Right lobe of liver (tissue), 6 donors: Measurements from ENCODE around the gene HHATL. TPM values are rescaled to one million over a fixed set of nuclear protein-coding genes. Genes with fewer than 3 reads are reported as not detected.

Experiments used
- ATAC-seq, 4 donors: fragments of 200-7000 bp; cut with Tn5 transposase; one replicate each; pipeline ENCODE4 v1.9.1; 2020; ENCODE audit warnings: mild to moderate bottlenecking in 4 of 4, moderate library complexity in 4 of 4
- DNase-seq, 3 donors: peaks; one replicate each; pipeline ENCODE4 v3.0.0-alpha.2; 2020
- H3K27ac ChIP-seq, 3 donors: fragments of 200-600 bp; one replicate each; pipeline ENCODE4 v1.8.0; 2022
- H3K27me3 ChIP-seq, 2 donors: fragments of 200-600 bp; one replicate each; pipeline ENCODE4 v1.8.0; 2022
- H3K36me3 ChIP-seq, 4 donors: fragments of 200-600 bp; sonication (generic) in 1 of 4; one replicate each; pipeline versions ENCODE4 v1.5.1 to v1.8.0; 2017 to 2022; ENCODE audit warnings: control low read depth in 1 of 4
- H3K4me1 ChIP-seq, 4 donors: fragments of 200-600 bp; sonication (generic) in 1 of 4; one replicate each; pipeline versions ENCODE4 v1.5.1 to v1.8.0; 2017 to 2022; ENCODE audit warnings: control low read depth in 1 of 4
- H3K4me3 ChIP-seq, 3 donors: fragments of 200-600 bp; one replicate each; pipeline ENCODE4 v1.8.0; 2022
- H3K9me3 ChIP-seq, 4 donors: fragments of 200-600 bp; sonication (generic) in 1 of 4; one replicate each; pipeline versions ENCODE4 v1.5.1 to v1.8.0; 2017 to 2022; ENCODE audit warnings: control low read depth in 1 of 4
- CTCF ChIP-seq, 4 donors: fragments of 200-600 bp in 3 of 4; fragments of 450-650 bp in 1 of 4; IDR thresholded peaks; one replicate each; pipeline versions ENCODE4 v1.5.1 to v1.8.0; 2016 to 2022; ENCODE audit warnings: antibody characterized with exemption in 4 of 4, mild to moderate bottlenecking in 2 of 4
- POLR2A ChIP-seq: fragments of 450-650 bp; IDR thresholded peaks from one replicate; pipeline ENCODE4 v1.6.1; 2017; ENCODE audit warnings: antibody characterized with exemption, mild to moderate bottlenecking
- WGBS: methylation state at CpG from one replicate; pipeline ENCODE4 v1.1.6; 2018; ENCODE audit warnings: low coverage, low lambda C conversion rate; ENCODE audit not compliant: insufficient coverage; ENCODE audit errors: missing lambda C conversion rate; 5-methylcytosine and 5-hydroxymethylcytosine counted together
- intact Hi-C, 2 donors: fragments of 100-400 bp; cut with DNase I; formaldehyde crosslinking; loops; one replicate each; pipeline versions ENCODE4 v1.11.2 to v1.14.1; 2022
- total RNA-seq, 6 experiments: library from RNA; depleted of rRNA in 2 of 6; stranded (reverse); fragments of >200 nt in 2 of 6; fragmentation: NEBNext Ultra II Directional in 3 of 6; extraction: Animal tissue kit (Norgen Biotek cat#: 25700) in 3 of 6; gene quantifications; one replicate each; pipeline versions ENCODE4 v1.1.0 to v1.2.4, GENCODE V29; 2016 to 2023
- donor health status: DM: no; HTN: yes; CAD: no.
- donor health status: DM: no; HTN: no; CAD: no.
- donor health status: DM: no; HTN: no; CAD: no.
- donor health status: DM: no; HTN: yes; CAD: no.
- donor health status: DM: no; HTN: yes; CAD: no.

HHATL gene
- total RNA-seq, 6 experiments from 2014 or later, result 0.29 to 1.0 (median 0.60) TPM; not detected in 3

GRCh38 chr3:42659451-42660130 lies 43.0 kb downstream of the HHATL start:
- Histone ChIP-seq H3K9me3 (no peaks in the 10 kb centered on the region), H3K27me3 (no peaks in the 10 kb centered on the region), H3K4me1 (no peaks in the 10 kb centered on the region), H3K4me3 (no peak overlapping the region), H3K27ac (no peak overlapping the region), H3K36me3 (no peaks in the 10 kb centered on the region)
- DNase-seq (no peak), ATAC-seq (no peak)
- TF ChIP-seq CTCF (IDR thresholded peaks at IDR 0.05) (no peak), POLR2A (no peak)
- 88% methylated on average over 8 of the region's 25 CpGs for whole genome bisulfite sequencing
- intact Hi-C loops, result no loop called here

DNA sequence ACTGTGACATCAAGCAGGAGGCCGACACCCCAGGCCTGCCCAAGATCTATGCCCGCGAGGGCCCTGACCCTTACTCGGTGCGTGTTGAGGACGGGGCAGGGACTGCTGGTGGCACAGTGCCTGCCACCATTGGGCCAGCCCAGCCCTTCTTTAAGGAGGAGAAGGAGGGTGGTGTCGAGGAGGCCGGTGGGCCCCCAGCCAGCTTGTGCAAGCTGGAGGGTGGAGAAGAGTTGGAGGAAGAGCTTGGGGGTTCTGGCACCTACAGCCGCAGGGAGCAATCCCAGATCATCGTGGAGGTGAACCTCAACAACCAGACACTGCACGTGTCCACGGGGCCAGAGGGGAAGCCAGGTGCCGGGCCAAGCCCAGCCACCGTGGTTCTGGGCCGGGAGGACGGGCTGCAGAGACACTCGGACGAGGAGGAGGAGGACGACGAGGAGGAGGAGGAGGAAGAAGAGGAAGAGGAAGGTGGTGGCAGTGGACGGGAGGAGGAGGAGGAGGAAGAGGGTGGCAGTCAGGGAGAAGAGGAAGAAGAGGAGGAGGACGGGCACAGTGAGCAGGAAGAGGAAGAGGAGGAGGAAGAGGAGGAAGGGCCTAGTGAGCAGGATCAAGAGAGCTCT lies 43.7 kb downstream of the HHATL start:
- no peaks in the 10 kb centered on the region for H3K27me3 ChIP-seq
- peaks cover 0 to under 1% (median 0%) of the 10 kb centered on the region in 4 donors for H3K4me1 ChIP-seq
- no peak for ATAC-seq
- DNase-seq, result no peak
- intact Hi-C loops, result no loop called here
- TF ChIP-seq CTCF (IDR thresholded peaks at IDR 0.05) (no peak), POLR2A (no peak)
- H3K4me3 ChIP-seq, result no peak overlapping the region
- H3K9me3 ChIP-seq, result no peaks in the 10 kb centered on the region
- no peaks in the 10 kb centered on the region for H3K36me3 ChIP-seq
- 63% methylated on average over 14 of the region's 22 CpGs for WGBS
- no peak overlapping the region for H3K27ac ChIP-seq

GRCh38 chr3:42658091-42658770 lies 44.4 kb downstream of the HHATL start:
- no CpG with 5 or more reads among the region's 34 CpGs for WGBS
- Histone ChIP-seq H3K27me3 (no peaks in the 10 kb centered on the region), H3K36me3 (no peaks in the 10 kb centered on the region), H3K4me3 (no peak overlapping the region), H3K9me3 (no peaks in the 10 kb centered on the region), H3K27ac (no peak overlapping the region), H3K4me1 (peaks cover 0 to 7% (median 3%) of the 10 kb centered on the region in 4 donors)
- DNase-seq, result no peak
- intact Hi-C loops, result no loop called here
- ATAC-seq, result no peak
- TF ChIP-seq POLR2A (no peak), CTCF (IDR thresholded peaks at IDR 0.05) (no peak)

GRCh38 chr3:42657675-42658074 lies 44.9 kb downstream of the HHATL start:
- intact Hi-C loops, result no loop called here
- Histone ChIP-seq H3K27me3 (no peaks in the 10 kb centered on the region), H3K36me3 (no peaks in the 10 kb centered on the region), H3K27ac (no peak overlapping the region), H3K9me3 (no peaks in the 10 kb centered on the region), H3K4me3 (no peak overlapping the region), H3K4me1 (peaks cover 0 to 12% (median 3%) of the 10 kb centered on the region in 4 donors)
- DNase-seq (no peak), ATAC-seq (no peak)
- no peak for TF ChIP-seq POLR2A
- WGBS, result no CpG with 5 or more reads among the region's 4 CpGs
